H7 (cell line): ENCODE data around the gene FDXACB1. TPM values are rescaled to one million over a fixed set of nuclear protein-coding genes. Genes with fewer than 3 reads are reported as not detected.

Experiments
- DNase-seq: peaks from one replicate; pipeline ENCODE4 v3.0.0; 2012
- H3K27me3 ChIP-seq: 2 replicates; pipeline ENCODE4 v1.6.0; 2011; ENCODE audit warnings: mild to moderate bottlenecking, low read length; ENCODE audit not compliant: control insufficient read depth, insufficient read depth
- H3K36me3 ChIP-seq: replicated peaks from 2 replicates; pipeline ENCODE4 v1.5.1; 2011; ENCODE audit warnings: low read length; ENCODE audit not compliant: control insufficient read depth, insufficient read depth
- H3K4me3 ChIP-seq: 2 replicates; pipeline ENCODE4 v1.5.1; 2011; ENCODE audit warnings: low read depth, mild to moderate bottlenecking, control low read depth, low read length, moderate library complexity; ENCODE audit not compliant: insufficient read depth
- total RNA-seq: library from RNA; depleted of rRNA; stranded (reverse); fragments of >200 nt; shearing (Covaris generic); gene quantifications from 2 replicates; pipeline ENCODE4 v1.2.3, GENCODE V29; 2014; rRNA removed

The FDXACB1 gene
- total RNA-seq, 1 experiment from 2014 or later, result 4.1 TPM

- DNase-seq, result peak; percentile 73
- Histone ChIP-seq H3K4me3 (no peak overlapping the region), H3K27me3 (no peaks in the 10 kb centered on the region), H3K36me3 (no peaks in the 10 kb centered on the region)
Measured at GRCh38 chr11:111841370-111842053, 37.5 kb downstream of the FDXACB1 start.

DNA sequence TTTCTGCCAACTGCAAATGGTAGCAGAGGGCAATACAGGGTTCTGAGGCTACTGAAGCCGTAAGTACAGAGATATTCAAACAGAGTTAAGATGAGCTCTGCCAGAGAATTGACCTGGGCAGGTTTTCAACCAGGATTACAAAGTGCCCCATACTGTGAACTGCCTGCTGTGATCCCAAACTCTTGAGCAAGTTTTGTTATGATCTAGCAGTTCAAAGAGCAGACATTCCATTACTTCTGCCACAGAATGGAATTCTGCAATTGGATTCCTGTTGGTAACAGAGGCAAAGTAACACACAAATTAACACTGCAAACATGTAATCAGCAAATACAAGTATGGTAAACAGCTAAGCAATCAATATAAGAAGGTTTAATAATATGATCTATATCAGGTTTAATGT, 38.8 kb downstream of the FDXACB1 start:
- DNase-seq, result peak; percentile 52
- H3K4me3 ChIP-seq, result no peak overlapping the region
- H3K36me3 ChIP-seq, result no peaks in the 10 kb centered on the region
- H3K27me3 ChIP-seq, result no peaks in the 10 kb centered on the region

DNA sequence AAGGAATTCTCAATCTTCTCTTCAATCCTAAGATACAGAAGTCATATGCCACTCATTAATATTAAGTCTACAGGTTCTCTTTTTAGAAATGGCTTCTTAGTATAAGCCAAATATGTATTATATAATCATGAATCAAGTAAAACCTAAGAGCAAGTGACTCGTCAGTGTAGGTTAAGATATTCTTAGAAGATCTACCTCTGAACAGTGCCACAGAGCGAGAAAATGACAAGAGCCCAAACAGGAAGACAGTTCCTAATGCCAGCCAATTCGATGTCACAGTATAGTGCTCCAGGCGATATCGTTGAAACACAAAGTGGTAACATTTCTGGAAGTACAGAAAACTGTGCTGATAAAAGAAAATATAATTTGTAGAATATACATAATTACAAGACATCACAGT, 40.9 kb downstream of the FDXACB1 start:
- H3K36me3 ChIP-seq, result no peaks in the 10 kb centered on the region
- H3K4me3 ChIP-seq, result no peak overlapping the region
- no peak for DNase-seq

DNA sequence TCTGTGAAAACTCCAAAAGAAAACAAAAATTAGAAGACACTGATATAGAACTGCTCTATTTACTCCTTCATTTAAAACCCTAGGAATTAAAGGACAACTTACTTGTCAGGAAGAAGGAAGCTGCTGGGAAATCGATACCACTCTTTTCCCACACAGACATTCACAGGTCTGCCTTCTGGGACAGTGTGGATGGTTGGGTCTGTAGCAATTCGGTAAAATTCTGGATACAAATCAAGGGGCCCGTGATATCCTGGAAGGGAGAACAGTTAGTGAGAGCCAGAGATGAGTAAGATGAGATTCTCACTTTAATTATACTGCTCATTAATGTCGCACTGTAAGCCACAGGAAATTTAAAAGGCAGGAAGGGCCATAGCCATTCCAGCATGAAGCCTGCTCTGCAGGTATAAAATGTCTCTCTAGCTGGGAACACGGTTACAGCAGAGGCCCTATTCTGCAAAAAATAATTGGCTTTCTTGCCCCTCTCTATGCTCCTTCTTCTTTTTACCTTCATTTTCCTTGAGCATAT, 41.5 kb downstream of the FDXACB1 start:
- Histone ChIP-seq H3K27me3 (no peaks in the 10 kb centered on the region), H3K4me3 (no peak overlapping the region), H3K36me3 (no peaks in the 10 kb centered on the region)
- DNase-seq, result no peak

More for the DNA sequence above, 40.9 kb downstream of the FDXACB1 start:
- H3K27me3 ChIP-seq, result no peaks in the 10 kb centered on the region

DNA sequence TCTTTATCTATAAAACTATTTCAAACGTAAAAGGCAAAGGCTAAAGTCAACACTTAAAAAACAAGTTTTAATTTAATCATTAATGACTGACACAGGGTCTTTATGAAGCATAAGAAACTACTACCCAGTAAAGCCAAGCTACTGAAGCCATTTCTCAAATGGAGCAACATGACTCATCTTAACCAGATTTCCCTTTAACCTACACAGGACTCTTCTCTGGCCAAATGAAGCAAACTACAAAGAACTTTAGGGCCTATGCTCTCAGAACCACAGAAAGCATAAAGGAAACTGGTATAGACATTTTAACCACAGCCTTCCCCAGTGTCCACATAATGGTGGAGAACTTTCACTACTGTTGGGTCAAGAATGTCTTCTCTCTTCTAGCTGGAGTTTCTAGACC, 42.2 kb downstream of the FDXACB1 start:
- Histone ChIP-seq H3K36me3 (no peaks in the 10 kb centered on the region), H3K4me3 (no peak overlapping the region), H3K27me3 (no peaks in the 10 kb centered on the region)
- DNase-seq, result no peak

DNA sequence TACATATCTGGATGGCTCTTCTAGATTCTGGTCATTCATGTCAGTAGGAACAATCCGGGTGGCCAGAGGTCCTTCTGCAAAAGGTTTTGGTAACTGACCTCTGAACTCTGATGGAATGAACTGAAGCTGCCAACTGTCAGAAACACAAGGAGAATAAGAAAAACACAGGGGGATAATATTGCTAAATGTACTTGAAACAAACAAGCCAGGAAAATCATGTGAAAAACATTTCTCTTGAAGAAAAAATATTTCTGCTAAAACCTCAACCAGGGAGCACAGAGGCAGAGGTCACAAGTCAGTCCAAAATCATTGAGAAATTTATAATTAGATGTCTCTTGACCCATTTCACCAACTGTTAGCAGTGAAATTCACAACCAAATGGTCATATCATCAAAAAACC, 42.8 kb downstream of the FDXACB1 start:
- no peak overlapping the region for H3K4me3 ChIP-seq
- no peaks in the 10 kb centered on the region for H3K27me3 ChIP-seq
- DNase-seq, result no peak
- no peaks in the 10 kb centered on the region for H3K36me3 ChIP-seq

GRCh38 chr11:111835665-111836064, 43.3 kb downstream of the FDXACB1 start:
- no peak overlapping the region for H3K4me3 ChIP-seq
- DNase-seq, result no peak
- H3K27me3 ChIP-seq, result no peaks in the 10 kb centered on the region
- no peaks in the 10 kb centered on the region for H3K36me3 ChIP-seq

GRCh38 chr11:111834432-111835163, 44.4 kb downstream of the FDXACB1 start:
- DNase-seq, result no peak
- Histone ChIP-seq H3K36me3 (no peaks in the 10 kb centered on the region), H3K4me3 (no peak overlapping the region), H3K27me3 (no peaks in the 10 kb centered on the region)

- no peak overlapping the region for H3K4me3 ChIP-seq
- H3K36me3 ChIP-seq, result no peaks in the 10 kb centered on the region
- H3K27me3 ChIP-seq, result no peaks in the 10 kb centered on the region
- no peak for DNase-seq
Measured at GRCh38 chr11:111833524-111833923, 45.4 kb downstream of the FDXACB1 start.

DNA sequence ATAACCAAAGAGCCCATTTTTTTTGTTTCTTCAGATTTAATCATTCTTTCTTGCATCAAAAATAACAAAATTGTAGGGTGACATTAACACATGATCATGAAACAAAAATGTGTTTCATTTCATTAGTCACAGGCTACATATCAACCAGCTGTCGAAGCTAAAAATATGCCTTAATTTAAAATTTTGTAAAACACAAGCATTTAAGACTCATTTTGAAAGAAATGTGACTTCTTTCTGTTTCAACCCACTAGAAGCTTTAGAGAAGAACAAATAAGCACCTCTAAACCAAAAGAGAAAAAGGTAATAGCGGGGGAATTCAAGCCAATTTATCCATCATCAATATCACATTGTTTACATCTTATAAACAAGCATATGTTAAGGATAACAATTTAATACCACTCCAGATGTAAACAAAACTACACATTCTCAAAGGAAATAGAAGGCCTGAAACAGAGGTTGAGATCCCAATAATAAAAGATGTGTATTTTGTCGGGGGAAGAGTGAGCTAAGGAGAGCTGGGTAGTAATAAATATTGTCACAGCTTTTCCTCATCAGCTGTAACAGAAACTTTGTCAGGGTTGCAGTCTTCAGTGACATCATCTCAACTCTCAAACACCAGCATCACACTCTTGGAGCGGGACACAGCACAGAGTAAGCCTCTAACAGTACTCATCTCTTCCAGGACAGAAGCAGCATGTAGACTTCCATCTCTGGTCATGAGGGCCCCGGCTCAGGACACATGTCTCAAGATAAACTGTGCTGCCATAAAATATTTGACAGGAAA, 49.6 kb downstream of the FDXACB1 start:
- Histone ChIP-seq H3K4me3 (no peak overlapping the region), H3K27me3 (no peaks in the 10 kb centered on the region), H3K36me3 (no peaks in the 10 kb centered on the region)
- DNase-seq, result no peak

DNA sequence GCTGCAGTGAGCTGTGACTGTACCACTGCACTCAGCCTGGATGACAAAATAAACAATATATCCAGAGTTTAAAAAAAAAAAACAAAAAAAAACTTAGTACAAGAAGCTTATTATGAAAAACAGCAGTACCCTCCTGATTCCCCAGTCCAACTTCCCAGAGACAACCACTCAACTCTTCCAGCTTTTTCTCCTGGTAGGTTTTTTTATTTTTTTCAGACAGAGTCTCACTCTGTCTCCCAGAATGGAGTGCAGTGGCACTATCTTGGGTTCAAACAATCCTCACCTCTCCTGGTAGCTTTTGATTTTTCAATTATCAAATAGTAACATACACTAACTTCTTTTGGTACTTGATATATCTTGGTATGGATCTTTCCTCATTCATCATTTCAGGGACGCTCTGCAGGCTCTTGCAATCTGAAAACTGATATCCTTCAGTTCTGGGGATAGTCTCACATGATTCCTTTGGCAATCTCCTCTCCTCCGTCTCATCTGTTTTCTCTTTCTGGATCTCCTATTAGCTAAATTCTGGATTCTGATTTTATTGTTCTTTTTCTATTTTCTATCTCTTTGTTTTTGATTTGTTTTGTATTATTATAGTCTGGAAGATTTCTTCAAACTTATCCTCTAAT, 52.5 kb downstream of the FDXACB1 start:
- no peak overlapping the region for H3K4me3 ChIP-seq
- DNase-seq, result no peak
- no peaks in the 10 kb centered on the region for H3K36me3 ChIP-seq
- H3K27me3 ChIP-seq, result no peaks in the 10 kb centered on the region

Other genes starting within 250 kb of the FDXACB1 start
- gene PPP2R1B, start 112.8 kb downstream of the FDXACB1 start, total RNA-seq, result 58.9 and 59.6 TPM in 2 replicates
- gene ALG9, start 7.6 kb downstream of the FDXACB1 start, total RNA-seq, result 17.4 and 23.3 TPM in 2 replicates
- gene CFAP68, start 376 bp upstream of the FDXACB1 start, total RNA-seq, result 8.7 and 10.7 TPM in 2 replicates
- gene CRYAB, start 32.6 kb upstream of the FDXACB1 start, total RNA-seq, result 0.44 and 1.5 TPM in 2 replicates
- gene HSPB2, start 33.6 kb upstream of the FDXACB1 start, total RNA-seq, result 0.18 TPM in 1 of 2 replicates, not detected in the other
- 0.33 and 1.7 TPM in 2 replicates for gene C11orf52, start 39.7 kb upstream of the FDXACB1 start, total RNA-seq
- 5.0 and 8.7 TPM in 2 replicates for gene DIXDC1, start 58.2 kb upstream of the FDXACB1 start, total RNA-seq
- gene DLAT, start 146.2 kb upstream of the FDXACB1 start, total RNA-seq, result 94.0 and 105 TPM in 2 replicates
- gene PIH1D2, start 194.9 kb upstream of the FDXACB1 start, total RNA-seq, result 0.37 and 1.0 TPM in 2 replicates
- 15.8 and 20.0 TPM in 2 replicates for gene NKAPD1, start 195.1 kb upstream of the FDXACB1 start, total RNA-seq
- 86.5 and 125 TPM in 2 replicates for gene TIMM8B, start 207.6 kb upstream of the FDXACB1 start, total RNA-seq
- 194 and 218 TPM in 2 replicates for gene SDHD, start 207.7 kb upstream of the FDXACB1 start, total RNA-seq